GM06990 (cell line): ENCODE measurements around the gene C6orf58.
A peak's percentile ranks its signal among the peaks of the same experiment; 100 is the strongest.

Experiments used
- DNase-seq: peaks from one replicate; pipeline ENCODE4 v3.0.0-alpha.2; 2011; ENCODE audit not compliant: insufficient read length; ENCODE audit errors: extremely low read depth
- H3K27me3 ChIP-seq: replicated peaks from 2 replicates; pipeline ENCODE4 v1.6.0; 2011; ENCODE audit warnings: low read length; ENCODE audit not compliant: control insufficient read depth, insufficient read depth
- H3K36me3 ChIP-seq: 2 replicates; pipeline ENCODE4 v1.5.1; 2011; ENCODE audit warnings: low read length; ENCODE audit not compliant: control insufficient read depth, insufficient read depth
- H3K4me3 ChIP-seq: replicated peaks from 2 replicates; pipeline ENCODE4 v1.5.1; 2011; ENCODE audit warnings: low read depth, mild to moderate bottlenecking, control low read depth, low read length
- TF ChIP-seq, protein P1 (sequence below): IDR thresholded peaks from 2 replicates; pipeline ENCODE4 v1.5.1; 2011; ENCODE audit warnings: low read length, control low read depth, mild to moderate bottlenecking, inconsistent platforms; ENCODE audit not compliant: insufficient read depth, poor library complexity, severe bottlenecking

Gene C6orf58

DNA sequence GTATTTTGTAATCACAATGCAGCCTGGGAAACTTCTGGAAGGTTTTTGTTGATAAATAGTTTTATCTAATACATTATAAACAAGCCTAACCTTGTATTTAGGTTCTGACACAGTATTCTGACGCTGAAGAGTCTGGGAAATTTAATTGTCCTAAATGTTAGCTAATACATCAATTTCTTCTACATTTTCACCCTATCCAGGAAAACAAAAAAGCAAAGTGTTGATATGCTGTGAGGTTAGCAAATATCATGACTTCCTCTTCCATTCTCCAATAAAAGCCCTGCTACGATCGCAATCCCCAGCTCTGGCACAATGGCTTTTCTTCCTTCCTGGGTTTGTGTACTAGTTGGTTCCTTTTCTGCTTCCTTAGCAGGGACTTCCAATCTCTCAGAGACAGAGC is at the start of gene C6orf58:
Gene C6orf58 (plus strand): TSS at position 301 of the 400 bp plus-strand sequence. CDS start 12 bp downstream, at position 313.
- TF ChIP-seq, protein P1, sequence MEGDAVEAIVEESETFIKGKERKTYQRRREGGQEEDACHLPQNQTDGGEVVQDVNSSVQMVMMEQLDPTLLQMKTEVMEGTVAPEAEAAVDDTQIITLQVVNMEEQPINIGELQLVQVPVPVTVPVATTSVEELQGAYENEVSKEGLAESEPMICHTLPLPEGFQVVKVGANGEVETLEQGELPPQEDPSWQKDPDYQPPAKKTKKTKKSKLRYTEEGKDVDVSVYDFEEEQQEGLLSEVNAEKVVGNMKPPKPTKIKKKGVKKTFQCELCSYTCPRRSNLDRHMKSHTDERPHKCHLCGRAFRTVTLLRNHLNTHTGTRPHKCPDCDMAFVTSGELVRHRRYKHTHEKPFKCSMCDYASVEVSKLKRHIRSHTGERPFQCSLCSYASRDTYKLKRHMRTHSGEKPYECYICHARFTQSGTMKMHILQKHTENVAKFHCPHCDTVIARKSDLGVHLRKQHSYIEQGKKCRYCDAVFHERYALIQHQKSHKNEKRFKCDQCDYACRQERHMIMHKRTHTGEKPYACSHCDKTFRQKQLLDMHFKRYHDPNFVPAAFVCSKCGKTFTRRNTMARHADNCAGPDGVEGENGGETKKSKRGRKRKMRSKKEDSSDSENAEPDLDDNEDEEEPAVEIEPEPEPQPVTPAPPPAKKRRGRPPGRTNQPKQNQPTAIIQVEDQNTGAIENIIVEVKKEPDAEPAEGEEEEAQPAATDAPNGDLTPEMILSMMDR: no peak
- DNase-seq: no peak
- no peaks in the 10 kb centered on the region for H3K36me3 ChIP-seq
- H3K4me3 ChIP-seq: no peak within 1 kb of the TSS
- H3K27me3 ChIP-seq: no peaks in the 10 kb centered on the region

DNA sequence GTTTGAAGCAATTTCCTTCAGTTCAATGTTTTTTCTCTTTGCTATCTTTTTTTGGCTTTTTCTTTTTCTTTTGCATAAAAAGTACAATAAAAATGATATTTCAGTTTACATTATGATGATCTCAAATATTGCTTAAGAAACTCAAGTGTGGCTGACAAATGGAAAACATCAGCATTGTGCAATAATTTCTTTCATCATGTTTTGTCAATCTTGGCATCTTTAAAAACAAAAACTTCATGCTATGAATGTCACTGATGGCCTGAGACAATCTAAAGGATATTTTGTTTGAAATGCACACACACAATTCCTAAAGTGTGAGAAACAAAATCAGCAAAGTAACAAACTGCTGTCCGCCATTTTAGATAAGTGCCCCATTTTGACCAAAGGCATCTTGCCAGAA is 44.0 kb upstream of the C6orf58 start:
- no peaks in the 10 kb centered on the region for H3K36me3 ChIP-seq
- DNase-seq: no peak
- H3K4me3 ChIP-seq: no peak overlapping the region
- TF ChIP-seq, protein P1: no peak
- H3K27me3 ChIP-seq: no peaks in the 10 kb centered on the region

DNA sequence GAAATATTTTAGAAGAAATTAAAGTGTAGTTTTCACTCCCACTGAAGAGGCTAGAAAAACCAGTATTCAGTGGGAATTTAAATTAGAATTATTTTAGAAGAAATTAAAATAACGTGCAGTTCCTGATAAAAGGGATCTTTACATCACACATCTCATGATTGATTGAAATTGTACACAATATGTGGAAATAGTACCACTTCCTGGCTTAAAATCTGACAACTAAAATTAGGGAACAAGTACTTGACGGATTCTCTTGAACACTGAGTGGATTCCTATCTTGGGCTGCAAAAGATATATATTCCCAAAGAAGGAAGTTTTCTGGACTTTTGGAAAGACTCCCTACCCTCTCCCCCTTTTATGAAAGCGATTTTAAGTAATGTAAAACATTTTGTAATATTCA is 43.2 kb upstream of the C6orf58 start:
- Histone ChIP-seq H3K27me3 (no peaks in the 10 kb centered on the region), H3K4me3 (no peak overlapping the region), H3K36me3 (no peaks in the 10 kb centered on the region)
- TF ChIP-seq, protein P1: no peak
- no peak for DNase-seq

DNA sequence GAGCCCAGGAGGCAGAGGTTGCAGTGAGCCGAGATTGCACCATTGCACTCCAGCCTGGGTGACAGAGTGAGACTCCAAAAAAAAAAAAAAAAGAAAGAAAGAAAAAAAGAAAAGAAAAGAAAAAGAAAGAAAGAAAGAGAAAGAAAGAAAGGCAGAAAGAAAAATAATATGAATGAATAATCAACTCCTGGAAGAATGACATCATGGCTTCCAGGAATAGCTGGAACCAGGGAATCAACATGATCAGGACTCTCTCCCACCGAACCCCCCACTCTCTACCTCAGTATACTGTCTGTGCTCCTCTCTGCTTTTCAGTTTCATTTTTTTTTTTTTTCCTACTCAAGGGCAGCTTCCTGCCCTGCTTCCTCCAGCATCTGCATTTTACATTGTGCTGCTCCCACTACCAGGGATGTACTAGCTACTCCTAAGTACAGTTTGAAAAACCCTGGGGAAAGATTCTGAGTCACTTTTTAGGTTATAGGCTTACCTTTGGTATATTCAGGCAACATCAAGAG is 38.2 kb upstream of the C6orf58 start:
- H3K27me3 ChIP-seq: no peaks in the 10 kb centered on the region
- no peaks in the 10 kb centered on the region for H3K36me3 ChIP-seq
- no peak overlapping the region for H3K4me3 ChIP-seq
- TF ChIP-seq, protein P1: no peak
- no peak for DNase-seq

DNA sequence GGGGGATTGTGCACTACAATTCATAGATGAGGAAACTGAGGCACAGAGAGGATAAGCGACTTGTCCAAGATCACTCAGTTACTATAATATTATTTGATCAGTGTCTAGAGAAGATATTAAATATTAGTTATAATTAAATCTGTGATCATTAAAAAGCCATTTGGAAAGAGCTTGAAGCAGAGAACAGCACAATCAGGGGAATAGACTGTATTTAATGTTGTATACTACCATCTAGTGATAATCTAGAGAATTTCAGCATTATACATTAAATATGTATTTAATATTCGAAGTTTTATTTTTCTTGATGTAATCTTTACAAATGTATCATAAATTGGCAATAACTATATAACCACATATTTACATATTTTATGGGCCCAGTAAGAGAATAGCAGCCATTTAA is 37.7 kb upstream of the C6orf58 start:
- no peak for DNase-seq
- no peak overlapping the region for H3K4me3 ChIP-seq
- TF ChIP-seq, protein P1: peak; percentile 8
- no peaks in the 10 kb centered on the region for H3K36me3 ChIP-seq
- no peaks in the 10 kb centered on the region for H3K27me3 ChIP-seq

DNA sequence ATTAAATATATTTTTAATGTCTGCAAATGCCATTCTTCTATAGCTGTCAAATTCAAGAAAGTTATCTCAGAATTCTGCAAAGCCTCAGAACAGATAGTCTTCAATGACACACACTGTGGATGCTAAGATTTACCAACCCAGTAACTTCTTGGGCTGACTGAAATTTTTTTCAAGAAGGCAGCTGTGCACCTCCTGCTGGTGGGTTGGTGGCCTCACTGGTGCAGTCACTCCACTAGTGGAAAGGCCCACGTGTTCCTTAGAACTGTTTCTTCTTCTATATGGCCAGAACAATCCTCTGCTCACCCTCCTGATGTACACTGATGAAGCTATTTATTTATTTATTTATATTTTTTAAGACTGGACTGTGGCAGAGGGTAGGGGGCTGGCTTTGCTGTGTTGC is 29.8 kb upstream of the C6orf58 start:
- TF ChIP-seq, protein P1: peak; percentile 49
- H3K4me3 ChIP-seq: no peak overlapping the region
- H3K36me3 ChIP-seq: no peaks in the 10 kb centered on the region
- no peaks in the 10 kb centered on the region for H3K27me3 ChIP-seq
- DNase-seq: no peak
